ENCODE data around the gene THEM4. TPM values are rescaled to one million over a fixed set of nuclear protein-coding genes. Genes with fewer than 3 reads are reported as not detected.
A peak's percentile ranks its signal among the peaks of the same experiment; 100 is the strongest.

THEM4 gene
- total RNA-seq, 1 experiment from 2014 or later = 41.4 TPM

DNA sequence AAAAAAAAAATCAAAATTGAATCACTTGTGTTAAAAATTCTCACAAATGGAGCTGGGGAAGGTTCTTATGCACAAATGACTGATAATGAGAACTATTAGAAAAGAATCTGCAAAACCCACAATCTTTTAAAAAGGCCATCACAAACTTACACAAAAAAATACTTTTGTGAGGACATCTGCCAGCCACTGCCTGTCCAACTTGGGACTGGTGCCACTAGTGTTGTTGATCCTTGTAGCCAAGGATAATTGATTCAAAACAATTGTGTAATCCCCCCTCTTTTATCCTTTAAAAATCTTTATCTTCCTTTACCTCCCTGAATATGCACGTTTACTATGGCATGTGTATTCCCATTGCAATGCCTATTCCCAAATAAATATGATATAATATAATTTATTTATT lies 39.2 kb upstream of the THEM4 start:
- Histone ChIP-seq H4K20me1 (ENCODE audit: insufficient read depth) (no peaks in the 10 kb centered on the region), H3K4me3 (no peak overlapping the region), H3K79me2 (ENCODE audit: low read depth) (no peaks in the 10 kb centered on the region), H3K4me2 (no peak overlapping the region), H3F3A (ENCODE audit: insufficient read depth, low read depth) (peaks cover 36% of the 10 kb centered on the region), H3K27ac (no peak overlapping the region), H3K36me3 (ENCODE audit: low read depth) (no peaks in the 10 kb centered on the region), H3K4me1 (replicated peaks; ENCODE audit: insufficient read depth) (peaks cover 46% of the 10 kb centered on the region), H3K9me2 (ENCODE audit: insufficient read depth) (no peaks in the 10 kb centered on the region), H2AFZ (no peak overlapping the region), H3K27me3 (ENCODE audit: insufficient read depth, low read depth) (no peaks in the 10 kb centered on the region), H3K9me3 (ENCODE audit: insufficient read depth, low read depth) (no peaks in the 10 kb centered on the region)
- no TSS peak for BruUV-seq (replicated peaks)
- intact Hi-C loops (cut with micrococcal nuclease; ENCODE audit: unreplicated experiment) = loop anchor here (5.0 kb wide), 1 partner anchor 219 kb away; no protein-coding TSS in a partner anchor
- DNase-seq = no peak
- TF ChIP-seq, protein P1, sequence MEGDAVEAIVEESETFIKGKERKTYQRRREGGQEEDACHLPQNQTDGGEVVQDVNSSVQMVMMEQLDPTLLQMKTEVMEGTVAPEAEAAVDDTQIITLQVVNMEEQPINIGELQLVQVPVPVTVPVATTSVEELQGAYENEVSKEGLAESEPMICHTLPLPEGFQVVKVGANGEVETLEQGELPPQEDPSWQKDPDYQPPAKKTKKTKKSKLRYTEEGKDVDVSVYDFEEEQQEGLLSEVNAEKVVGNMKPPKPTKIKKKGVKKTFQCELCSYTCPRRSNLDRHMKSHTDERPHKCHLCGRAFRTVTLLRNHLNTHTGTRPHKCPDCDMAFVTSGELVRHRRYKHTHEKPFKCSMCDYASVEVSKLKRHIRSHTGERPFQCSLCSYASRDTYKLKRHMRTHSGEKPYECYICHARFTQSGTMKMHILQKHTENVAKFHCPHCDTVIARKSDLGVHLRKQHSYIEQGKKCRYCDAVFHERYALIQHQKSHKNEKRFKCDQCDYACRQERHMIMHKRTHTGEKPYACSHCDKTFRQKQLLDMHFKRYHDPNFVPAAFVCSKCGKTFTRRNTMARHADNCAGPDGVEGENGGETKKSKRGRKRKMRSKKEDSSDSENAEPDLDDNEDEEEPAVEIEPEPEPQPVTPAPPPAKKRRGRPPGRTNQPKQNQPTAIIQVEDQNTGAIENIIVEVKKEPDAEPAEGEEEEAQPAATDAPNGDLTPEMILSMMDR (conservative IDR thresholded peaks at IDR 0.05) = no peak
- no peak for TF ChIP-seq EZH2 (IDR thresholded peaks at IDR 0.05; ENCODE audit: low read depth)
- ChIA-PET CTCF (no interaction called here), POLR2A (ENCODE audit: unreplicated experiment) (interaction anchor here (0.6 kb wide), 1 partner anchor 25 kb away, joined by 5 read pairs; no protein-coding TSS in a partner anchor)

DNA sequence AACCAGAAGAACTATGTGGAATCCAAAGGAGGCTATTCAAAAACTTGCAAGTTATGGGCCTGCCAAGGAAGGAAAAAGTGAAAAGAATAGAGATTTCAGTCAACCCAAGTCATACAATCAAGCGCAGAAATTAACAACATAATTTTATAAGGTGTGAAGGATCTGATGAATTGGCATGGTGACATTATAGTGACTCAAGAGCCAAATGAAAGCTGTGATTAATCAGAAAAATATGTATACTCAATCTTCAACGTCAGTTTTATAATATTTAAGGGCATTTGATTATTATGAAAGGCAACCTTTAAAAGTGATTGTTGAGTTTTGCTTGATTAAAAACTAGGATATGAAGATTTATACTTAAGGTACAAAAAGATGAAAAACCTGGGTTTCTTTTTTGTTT lies 37.8 kb upstream of the THEM4 start:
- no peak for TF ChIP-seq EZH2 (IDR thresholded peaks at IDR 0.05; ENCODE audit: low read depth)
- TF ChIP-seq, protein P1 (conservative IDR thresholded peaks at IDR 0.05) = no peak
- no peaks in the 10 kb centered on the region for H3K9me3 ChIP-seq (ENCODE audit: insufficient read depth, low read depth)
- H3K4me3 ChIP-seq = no peak overlapping the region
- H2AFZ ChIP-seq = no peak overlapping the region
- BruUV-seq (replicated peaks) = no TSS peak
- intact Hi-C loops (cut with micrococcal nuclease; ENCODE audit: unreplicated experiment) = loop anchor here (5.0 kb wide), 1 partner anchor 220 kb away; no protein-coding TSS in a partner anchor
- no peaks in the 10 kb centered on the region for H3K9me2 ChIP-seq (ENCODE audit: insufficient read depth)
- POLR2A ChIA-PET (ENCODE audit: unreplicated experiment) = interaction anchor here (0.5 to 0.7 kb wide), 3 partner anchors 23 to 49 kb away, joined by 4 to 8 read pairs (median 8); partner anchors contain the start of gene THEM4
- CTCF ChIA-PET = interaction anchor here (1.2 to 1.6 kb wide), 2 partner anchors 21 to 55 kb away, joined by 3 read pairs; no protein-coding TSS in a partner anchor
- no peaks in the 10 kb centered on the region for H4K20me1 ChIP-seq (ENCODE audit: insufficient read depth)
- H3K4me1 ChIP-seq (replicated peaks; ENCODE audit: insufficient read depth) = peaks cover 59% of the 10 kb centered on the region
- H3K4me2 ChIP-seq = peak overlapping the region; percentile 70
- H3K36me3 ChIP-seq (ENCODE audit: low read depth) = no peaks in the 10 kb centered on the region
- H3K79me2 ChIP-seq (ENCODE audit: low read depth) = no peaks in the 10 kb centered on the region
- peak in 1 of 2 experiments; percentile 67 for DNase-seq
- H3K27ac ChIP-seq = peak overlapping the region; percentile 91
- no peaks in the 10 kb centered on the region for H3K27me3 ChIP-seq (ENCODE audit: insufficient read depth, low read depth)
- peaks cover 38% of the 10 kb centered on the region for H3F3A ChIP-seq (ENCODE audit: insufficient read depth, low read depth)

DNA sequence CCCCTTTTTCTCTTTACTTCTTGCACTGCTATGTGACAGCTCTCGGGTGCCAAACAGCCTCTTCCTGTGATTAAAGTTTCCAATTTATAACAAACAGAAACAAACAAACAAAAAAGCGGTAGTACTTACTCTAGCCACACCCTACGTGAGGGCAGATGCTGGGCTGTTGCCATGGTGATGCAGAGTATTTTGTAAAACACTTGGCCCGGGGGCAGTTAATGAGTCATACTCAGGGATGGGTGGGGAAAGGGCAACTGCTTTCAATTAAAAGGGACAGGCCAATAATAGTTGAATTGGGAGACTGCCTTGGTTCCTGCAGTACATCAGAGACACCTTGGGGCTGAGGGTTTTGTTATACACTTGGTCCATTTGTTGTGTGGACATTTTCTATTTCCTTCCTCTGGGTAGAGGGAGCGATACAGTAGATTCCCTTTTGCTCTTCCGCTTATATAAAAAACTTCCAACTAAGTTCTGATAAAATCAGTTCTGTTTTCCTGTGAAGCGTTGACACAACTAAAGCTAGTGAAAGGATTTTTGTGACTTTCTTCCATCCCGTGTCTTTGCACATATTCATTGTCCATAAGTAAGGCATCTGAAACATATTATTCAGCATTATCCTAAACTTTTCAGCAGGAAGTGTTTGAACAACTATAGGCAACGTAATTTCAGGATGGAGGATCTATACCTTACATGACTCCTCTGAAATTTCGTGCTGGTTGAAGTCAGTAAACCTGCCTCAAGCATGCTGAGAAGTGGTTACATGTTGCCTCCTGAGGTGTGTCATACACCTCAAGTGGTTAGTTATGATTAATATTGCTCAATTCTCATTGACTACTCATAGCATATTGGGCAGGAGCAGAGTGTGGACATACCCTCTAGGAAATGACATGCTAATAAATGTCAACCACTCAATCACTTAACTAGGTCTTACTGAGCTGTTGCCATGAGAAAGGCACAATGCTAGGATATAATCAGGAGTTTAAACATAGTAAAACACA lies 36.7 kb upstream of the THEM4 start:
- ChIA-PET POLR2A (ENCODE audit: unreplicated experiment) (interaction anchor here (0.5 to 1.4 kb wide), 7 partner anchors 24 to 618 kb away, joined by 3 to 10 read pairs (median 5); partner anchors contain the start of gene THEM4), CTCF (interaction anchor here (0.8 to 1.6 kb wide), 3 partner anchors 10 to 56 kb away, joined by 3 read pairs; no protein-coding TSS in a partner anchor)
- Histone ChIP-seq H3F3A (ENCODE audit: insufficient read depth, low read depth) (peaks cover 48% of the 10 kb centered on the region), H3K4me1 (replicated peaks; ENCODE audit: insufficient read depth) (peaks cover 70% of the 10 kb centered on the region), H2AFZ (no peak overlapping the region; the same call in 1 of the 2 replicates), H3K36me3 (ENCODE audit: low read depth) (no peaks in the 10 kb centered on the region), H3K27me3 (ENCODE audit: insufficient read depth, low read depth) (no peaks in the 10 kb centered on the region), H3K27ac (peak overlapping the region; percentile 91), H4K20me1 (ENCODE audit: insufficient read depth) (no peaks in the 10 kb centered on the region), H3K9me3 (ENCODE audit: insufficient read depth, low read depth) (no peaks in the 10 kb centered on the region), H3K4me3 (peak overlapping the region; percentile 35; the same call in 1 of the 2 replicates), H3K4me2 (peak overlapping the region; percentile 70), H3K9me2 (ENCODE audit: insufficient read depth) (no peaks in the 10 kb centered on the region), H3K79me2 (ENCODE audit: low read depth) (no peaks in the 10 kb centered on the region)
- DNase-seq = peak; percentile 96 to 97
- intact Hi-C loops (cut with micrococcal nuclease; ENCODE audit: unreplicated experiment) = loop anchor here (1.0 to 5.0 kb wide), 6 partner anchors 26 to 221 kb away; partner anchors contain the start of gene THEM4
- TF ChIP-seq, protein P1 (conservative IDR thresholded peaks at IDR 0.05) = no peak
- TF ChIP-seq EZH2 (IDR thresholded peaks at IDR 0.05; ENCODE audit: low read depth) = no peak
- BruUV-seq (replicated peaks) = TSS peak; percentile 73
